GM12878 (cell line): Measurements from ENCODE around the gene SYTL1. TPM values are rescaled to one million over a fixed set of nuclear protein-coding genes. Genes with fewer than 3 reads are reported as not detected.
A peak's percentile ranks its signal among the peaks of the same experiment; 100 is the strongest.

Experiments used
- ATAC-seq: fragments of 200-7000 bp; cut with Tn5 transposase; 3 replicates; pipeline ENCODE4 v1.9.1; 2020; ENCODE audit warnings: mild to moderate bottlenecking, moderate library complexity
- BruUV-seq: library from RNA; stranded (reverse); fragments of 400-500 nt; replicated peaks from 2 replicates; lab custom pipeline; 2021; lab: Mats Ljungman, UMichigan
- CTCF ChIA-PET: fragments of 300-600 bp; sonication (Branson Sonifier 250); formaldehyde crosslinking; extraction: SDS; loops from one replicate; lab custom pipeline; 2021; ENCODE audit warnings: inconsistent platforms; lab: Yijun Ruan, JAX
- POLR2A ChIA-PET: fragments of 350-600 bp; formaldehyde crosslinking; extraction: SDS; loops from one replicate; lab custom pipeline; 2021; ENCODE audit warnings: inconsistent platforms; lab: Charles Lee
- RAD21 ChIA-PET: fragments of 300-600 bp; sonication (Branson Sonifier 250); formaldehyde crosslinking; loops from one replicate; lab custom pipeline; 2023; ENCODE audit warnings: antibody characterized with exemption; ENCODE audit not compliant: unreplicated experiment; lab: Charles Lee
- SMC1A ChIA-PET: fragments of 300-600 bp; sonication (Branson Sonifier 250); formaldehyde crosslinking; loops from one replicate; lab custom pipeline; 2023; ENCODE audit not compliant: unreplicated experiment, uncharacterized antibody; lab: Charles Lee
- DNase-seq: peaks from one replicate; pipeline ENCODE4 v3.0.0-alpha.2; 2011; ENCODE audit warnings: low read depth, low spot score
- FAIRE-seq: peaks from 3 replicates; lab custom pipeline; 2011; peaks lifted over from hg19 to GRCh38; lab: Jason Lieb, UNC
- H2AFZ ChIP-seq: 2 replicates; pipeline ENCODE4 v1.6.0; 2011; ENCODE audit warnings: low read depth, low read length, control low read depth; ENCODE audit not compliant: control insufficient read depth
- H3K27ac ChIP-seq: 2 replicates; pipeline ENCODE4 v1.5.1; 2011; ENCODE audit warnings: control low read depth; ENCODE audit not compliant: control insufficient read depth, insufficient read depth
- H3K27me3 ChIP-seq, 2 experiments: replicated peaks in 1 of 2; 2 replicates each; pipeline versions ENCODE4 v1.6.0 to v1.6.1; 2011; ENCODE audit warnings: low read length in 1 of 2; ENCODE audit not compliant: control insufficient read depth in 2 of 2, insufficient read depth in 2 of 2
- H3K36me3 ChIP-seq, 2 experiments: 2 replicates each; pipeline ENCODE4 v1.5.1; 2011; ENCODE audit warnings: low read length in 1 of 2; ENCODE audit not compliant: control insufficient read depth in 2 of 2, insufficient read depth in 2 of 2
- H3K4me1 ChIP-seq: 2 replicates; pipeline ENCODE4 v1.6.1; 2011; ENCODE audit warnings: mild to moderate bottlenecking, low read length, moderate library complexity, mixed read lengths; ENCODE audit not compliant: control insufficient read depth, insufficient read depth
- H3K4me2 ChIP-seq: 2 replicates; pipeline ENCODE4 v1.6.0; 2011; ENCODE audit warnings: control low read depth; ENCODE audit not compliant: control insufficient read depth, insufficient read depth
- H3K4me3 ChIP-seq: fragments of 200-600 bp; sonication (generic); 2 replicates; pipeline ENCODE4 v1.5.1; 2016
- H3K79me2 ChIP-seq: 2 replicates; pipeline ENCODE4 v1.6.0; 2011; ENCODE audit warnings: low read length; ENCODE audit not compliant: control insufficient read depth, insufficient read depth
- H3K9ac ChIP-seq: 2 replicates; pipeline ENCODE4 v1.8.0; 2011; ENCODE audit warnings: low read length, control low read depth, mixed read lengths; ENCODE audit not compliant: control insufficient read depth, insufficient read depth
- H3K9me3 ChIP-seq: replicated peaks from 3 replicates; pipeline ENCODE4 v1.5.1; 2011; ENCODE audit warnings: mild to moderate bottlenecking, low read length; ENCODE audit not compliant: control insufficient read depth, insufficient read depth
- H4K20me1 ChIP-seq: 2 replicates; pipeline ENCODE4 v1.6.0; 2011; ENCODE audit not compliant: control insufficient read depth, insufficient read depth
- ATF7 ChIP-seq: fragments of 450-650 bp; IDR thresholded peaks from 2 replicates; pipeline ENCODE4 v1.6.1; 2016; ENCODE audit warnings: low read depth, mild to moderate bottlenecking
- BACH1 ChIP-seq: fragments of 450-650 bp; IDR thresholded peaks from 2 replicates; pipeline ENCODE4 v1.6.1; 2017; ENCODE audit warnings: mild to moderate bottlenecking, borderline replicate concordance
- BHLHE40 ChIP-seq, 2 experiments: fragments of 450-650 bp in 1 of 2; IDR thresholded peaks; 2 replicates each; pipeline ENCODE4 v1.6.1; 2011 to 2017; ENCODE audit warnings: low read depth in 2 of 2, borderline replicate concordance in 1 of 2, improper control_type of control experiment in 1 of 2, low read length in 1 of 2, mild to moderate bottlenecking in 1 of 2
- DPF2 ChIP-seq: fragments of 450-650 bp; IDR thresholded peaks from 2 replicates; pipeline ENCODE4 v1.6.1; 2017; ENCODE audit warnings: mild to moderate bottlenecking
- IKZF1 ChIP-seq: fragments of 450-650 bp; conservative IDR thresholded peaks from 2 replicates; pipeline ENCODE4 v1.6.1; 2017; ENCODE audit warnings: antibody characterized with exemption, mild to moderate bottlenecking
- IKZF2 ChIP-seq, 2 experiments: fragments of 450-650 bp; IDR thresholded peaks; 2 replicates each; pipeline ENCODE4 v1.6.1; 2017; ENCODE audit warnings: mild to moderate bottlenecking in 2 of 2, moderate library complexity in 2 of 2
- MEF2B ChIP-seq: fragments of 450-650 bp; IDR thresholded peaks from 2 replicates; pipeline ENCODE4 v1.6.1; 2018; ENCODE audit warnings: mild to moderate bottlenecking, moderate library complexity; ENCODE audit not compliant: partially characterized antibody, poor library complexity, severe bottlenecking
- MLLT1 ChIP-seq: fragments of 450-650 bp; IDR thresholded peaks from 2 replicates; pipeline ENCODE4 v1.6.1; 2016; ENCODE audit warnings: mild to moderate bottlenecking
- MTA3 ChIP-seq: IDR thresholded peaks from 2 replicates; pipeline ENCODE4 v1.6.1; 2012; ENCODE audit warnings: low read length, inconsistent platforms, borderline replicate concordance
- PAX5 ChIP-seq: IDR thresholded peaks from 2 replicates; pipeline ENCODE4 v1.6.1; 2011; ENCODE audit warnings: low read depth, low read length, borderline replicate concordance
- RELB ChIP-seq: fragments of 450-650 bp; IDR thresholded peaks from 2 replicates; pipeline ENCODE4 v1.6.1; 2017; ENCODE audit warnings: low read depth, mild to moderate bottlenecking, moderate library complexity
- SPI1 ChIP-seq: IDR thresholded peaks from 2 replicates; pipeline ENCODE4 v1.6.1; 2011; ENCODE audit warnings: low read depth, mild to moderate bottlenecking, low read length, moderate library complexity, borderline replicate concordance; ENCODE audit not compliant: insufficient read depth
- TARDBP ChIP-seq: IDR thresholded peaks from 2 replicates; pipeline ENCODE4 v1.6.1; 2016; ENCODE audit warnings: borderline replicate concordance
- ZNF207 ChIP-seq: fragments of 450-650 bp; IDR thresholded peaks from 2 replicates; pipeline ENCODE4 v1.6.1; 2014; ENCODE audit warnings: antibody characterized with exemption, mild to moderate bottlenecking, borderline replicate concordance
- ZNF217 ChIP-seq: fragments of 450-650 bp; IDR thresholded peaks from 2 replicates; pipeline ENCODE4 v1.6.1; 2017; ENCODE audit warnings: antibody characterized with exemption, mild to moderate bottlenecking
- ZSCAN29 ChIP-seq: fragments of 450-650 bp; IDR thresholded peaks from 2 replicates; pipeline ENCODE4 v1.6.1; 2017; ENCODE audit warnings: mild to moderate bottlenecking, moderate library complexity
- WGBS: methylation state at CpG from one replicate; pipeline ENCODE4 v1.1.6; 2016; ENCODE audit warnings: low lambda C conversion rate; ENCODE audit not compliant: insufficient replicate concordance, insufficient coverage; ENCODE audit errors: missing lambda C conversion rate; 5-methylcytosine and 5-hydroxymethylcytosine counted together
- in situ Hi-C: fragments of 300-500 bp; cut with MboI; formaldehyde crosslinking; loops from 9 replicates; pipeline ENCODE4 v1.14.3; 2018; ENCODE audit warnings: mixed read lengths
- intact Hi-C: fragments of 100-400 bp; cut with micrococcal nuclease; formaldehyde crosslinking; loops from one replicate; pipeline ENCODE4 v1.14.2; 2022; ENCODE audit not compliant: unreplicated experiment
- polyA plus RNA-seq, 11 experiments: library from polyadenylated mRNA; depleted of rRNA in 4 of 11; unstranded in 6 of 11; stranded (reverse) in 5 of 11; fragments of >200 nt; fragmentation: Nextera tagmentation in 4 of 11; fragmentation: Illumina TruSeq in 1 of 11; extraction: Ambion mirVana in 4 of 11; extraction: Trizol in 1 of 11; gene quantifications; 1 replicate in 1 of 11; 2 replicates in 10 of 11; pipeline versions ENCODE4 v1.2.1 to v1.2.3, GENCODE V29; 2011 to 2016; ENCODE audit warnings: inconsistent platforms in 2 of 11, missing spikeins in 2 of 11, low read depth in 1 of 11
- total RNA-seq, 4 experiments: library from RNA; depleted of rRNA in 3 of 4; stranded (reverse); fragments of >200 nt in 3 of 4; fragmentation: Illumina TruSeq in 1 of 4; extraction: Trizol in 1 of 4; gene quantifications; 2 replicates each; pipeline versions ENCODE4 v1.2.1 to v1.2.3, GENCODE V29; 2013 to 2021

SYTL1 gene
- total and polyA plus RNA-seq, 10 of the 15 experiments (the other 5 are each of a cell fraction or from before 2014, with no cell fraction given): 0.72 to 45.6 (median 14.8) TPM

- intact Hi-C loops (no loop called here), in situ Hi-C loops (no loop called here)
- Histone ChIP-seq H2AFZ (peak overlapping the region; percentile 72), H3K4me1 (peaks cover 18% of the 10 kb centered on the region), H3K79me2 (no peaks in the 10 kb centered on the region), H3K9me3 (no peaks in the 10 kb centered on the region), H3K27ac (no peak overlapping the region), H3K4me2 (peak overlapping the region; percentile 98), H3K36me3 (no peaks in the 10 kb centered on the region), H3K9ac (no peak overlapping the region), H3K4me3 (peak overlapping the region; percentile 57; the same call in 1 of the 2 replicates), H4K20me1 (no peaks in the 10 kb centered on the region), H3K27me3 (no peaks in the 10 kb centered on the region; a peak in 1 of 4 replicates)
- ChIA-PET POLR2A (no interaction called here), CTCF (interaction anchor here (0.6 to 8.7 kb wide), 6 partner anchors 10 to 636 kb away, joined by 3 to 126 read pairs (median 4); partner anchors contain the start of genes AHDC1, CD164L2 and GPR3), SMC1A (no interaction called here), RAD21 (interaction anchor here (0.9 to 1.1 kb wide), 3 partner anchors 9 to 35 kb away, joined by 3 to 6 read pairs (median 4); no protein-coding TSS in a partner anchor)
- TF ChIP-seq MLLT1 (peak; percentile 75; the same call in 1 of the 2 replicates), ZNF217 (no peak), RELB (no peak; the same call in 1 of the 2 replicates), IKZF2 (IDR thresholded peaks at IDR 0.05) (peak; percentile 42; a peak in 2 of 4 replicates), DPF2 (0 out of 2 replicates have a peak, but pooled peaks have one; percentile 9), ZSCAN29 (no peak), MTA3 (no peak), PAX5 (peak; percentile 71; the same call in 1 of the 2 replicates), SPI1 (0 out of 2 replicates have a peak, but pooled peaks have one; percentile 17), ATF7 (peak; percentile 25; the same call in 1 of the 2 replicates), BACH1 (peak; percentile 45; the same call in 1 of the 2 replicates), TARDBP (no peak), BHLHE40 (IDR thresholded peaks at IDR 0.05; ENCODE audit: borderline replicate concordance in 1 of 2, low read depth in 2 of 2, low read length in 1 of 2) (0 out of 4 replicates have a peak, but pooled peaks of 1 of the 2 experiments have one; percentile 8), IKZF1 (peak; percentile 67; the same call in 1 of the 2 replicates), ZNF207 (no peak), MEF2B (peak; percentile 48)
- no TSS peak for BruUV-seq
- FAIRE-seq: no peak
- ATAC-seq: peak; percentile 28
- WGBS: 9% methylated on average over 55 of the region's 71 CpGs
- no peak for DNase-seq
Measured at GRCh38 chr1:27360159-27361043, 18.6 kb downstream of the SYTL1 start.
